SU-DHL-6 (cell line): ENCODE results near the gene ARVCF.

Source experiments
- H2AFZ ChIP-seq: fragments of 200-600 bp; sonication (generic); 2 replicates; pipeline ENCODE4 v1.6.1; 2014; ENCODE audit warnings: low read depth, mild to moderate bottlenecking, moderate library complexity, mixed read lengths, antibody characterized with exemption, low read length; ENCODE audit not compliant: severe bottlenecking
- H3F3A ChIP-seq: fragments of 200-600 bp; shearing (Covaris generic); 2 replicates; pipeline ENCODE4 v1.6.0; 2016; ENCODE audit warnings: antibody characterized with exemption, mild to moderate bottlenecking; ENCODE audit not compliant: insufficient read depth
- H3K27ac ChIP-seq: fragments of 200-600 bp; sonication (generic); 2 replicates; pipeline ENCODE4 v1.5.1; 2016; ENCODE audit warnings: low read depth, mild to moderate bottlenecking, low read length, moderate library complexity, mixed read lengths
- H3K27me3 ChIP-seq: fragments of 200-600 bp; sonication (generic), shearing (Covaris generic); 2 replicates; pipeline ENCODE4 v1.6.0; 2014; ENCODE audit warnings: mild to moderate bottlenecking, low read length
- H3K36me3 ChIP-seq: fragments of 200-600 bp; sonication (generic); 2 replicates; pipeline ENCODE4 v1.6.1; 2014; ENCODE audit warnings: mild to moderate bottlenecking, low read length, mixed read lengths
- H3K4me2 ChIP-seq: fragments of 300-600, 200-600 bp; shearing (Covaris generic), sonication (generic); 2 replicates; pipeline ENCODE4 v1.6.0; 2014; ENCODE audit warnings: low read length, low read depth, mild to moderate bottlenecking; ENCODE audit not compliant: poor library complexity, severe bottlenecking
- H3K4me3 ChIP-seq: fragments of 200-600 bp; sonication (generic); 2 replicates; pipeline ENCODE4 v1.5.1; 2014; ENCODE audit warnings: antibody characterized with exemption, low read length, mild to moderate bottlenecking, mixed read lengths; ENCODE audit not compliant: insufficient read depth, poor library complexity, severe bottlenecking
- H3K79me2 ChIP-seq: fragments of 200-600 bp; sonication (generic); 2 replicates; pipeline ENCODE4 v1.6.1; 2014; ENCODE audit warnings: mild to moderate bottlenecking, low read length, moderate library complexity; ENCODE audit not compliant: insufficient read depth
- H3K9ac ChIP-seq: fragments of 200-600 bp; sonication (generic); 2 replicates; pipeline ENCODE4 v1.7.0; 2014; ENCODE audit warnings: mild to moderate bottlenecking, low read length
- H3K9me2 ChIP-seq: fragments of 200-600 bp; sonication (generic); replicated peaks from 2 replicates; pipeline ENCODE4 v1.6.1; 2014; ENCODE audit warnings: low read length; ENCODE audit not compliant: insufficient read depth
- H3K9me3 ChIP-seq: fragments of 200-600 bp; sonication (generic); 2 replicates; pipeline ENCODE4 v1.6.1; 2014; ENCODE audit warnings: low read length, mixed read lengths; ENCODE audit not compliant: insufficient read depth
- H4K20me1 ChIP-seq: fragments of 200-600 bp; sonication (generic); 2 replicates; pipeline ENCODE4 v1.6.1; 2014; ENCODE audit warnings: low read depth, mild to moderate bottlenecking, antibody characterized with exemption, low read length, moderate library complexity, mixed read lengths
- CTCF ChIP-seq: fragments of 200-600 bp; sonication (generic); IDR thresholded peaks from one replicate; pipeline ENCODE4 v1.5.1; 2017; ENCODE audit warnings: antibody characterized with exemption, mild to moderate bottlenecking, low read length, moderate library complexity; ENCODE audit not compliant: insufficient read depth, poor library complexity, severe bottlenecking
- EZH2phosphoT487 ChIP-seq: fragments of 200-600 bp; sonication (generic), shearing (Covaris generic); conservative IDR thresholded peaks from 2 replicates; pipeline ENCODE4 v1.6.1; 2018; ENCODE audit warnings: mild to moderate bottlenecking, antibody characterized with exemption, low read length, moderate library complexity, mixed read lengths

Gene ARVCF

GRCh38 chr22:20036535-20037392 lies 20.1 kb upstream of the ARVCF start:
- Histone ChIP-seq H4K20me1 (no peaks in the 10 kb centered on the region), H3F3A (no peaks in the 10 kb centered on the region), H3K27me3 (no peaks in the 10 kb centered on the region), H3K9me3 (no peaks in the 10 kb centered on the region), H3K36me3 (no peaks in the 10 kb centered on the region), H3K4me3 (no peak overlapping the region), H3K79me2 (no peaks in the 10 kb centered on the region), H3K4me2 (no peak overlapping the region), H2AFZ (no peak overlapping the region), H3K27ac (no peak overlapping the region), H3K9me2 (no peaks in the 10 kb centered on the region), H3K9ac (no peak overlapping the region)
- no peak for TF ChIP-seq CTCF
- TF ChIP-seq EZH2phosphoT487 = no peak

- Histone ChIP-seq H3K9me3 (no peaks in the 10 kb centered on the region), H4K20me1 (no peaks in the 10 kb centered on the region), H3K79me2 (no peaks in the 10 kb centered on the region), H3K27ac (no peak overlapping the region), H3K9ac (no peak overlapping the region), H3K36me3 (no peaks in the 10 kb centered on the region), H3F3A (no peaks in the 10 kb centered on the region), H3K9me2 (no peaks in the 10 kb centered on the region), H3K4me2 (no peak overlapping the region), H2AFZ (no peak overlapping the region), H3K27me3 (no peaks in the 10 kb centered on the region), H3K4me3 (no peak overlapping the region)
- TF ChIP-seq EZH2phosphoT487 (no peak), CTCF (no peak)
These were observed 19.5 kb upstream of the ARVCF start for GRCh38 chr22:20036084-20036482.

GRCh38 chr22:20035375-20036083 lies 18.9 kb upstream of the ARVCF start:
- Histone ChIP-seq H3K27ac (no peak overlapping the region), H2AFZ (no peak overlapping the region), H3K36me3 (no peaks in the 10 kb centered on the region), H3K9me3 (no peaks in the 10 kb centered on the region), H3K9ac (no peak overlapping the region), H3K9me2 (no peaks in the 10 kb centered on the region), H3K4me3 (no peak overlapping the region), H3K79me2 (no peaks in the 10 kb centered on the region), H3K4me2 (no peak overlapping the region), H3K27me3 (no peaks in the 10 kb centered on the region), H3F3A (no peaks in the 10 kb centered on the region), H4K20me1 (no peaks in the 10 kb centered on the region)
- TF ChIP-seq CTCF (no peak), EZH2phosphoT487 (no peak)
